Ishikawa (cell line): ENCODE data around the gene PRKCQ.

Experiments used
- CEBPB ChIP-seq: IDR thresholded peaks from 2 replicates; pipeline ENCODE4 v1.6.1; 2012
- CREB1 ChIP-seq: IDR thresholded peaks from 2 replicates; pipeline ENCODE4 v1.6.1; 2012; ENCODE audit warnings: low read depth
- EGR1 ChIP-seq: IDR thresholded peaks from 2 replicates; pipeline ENCODE4 v1.6.1; 2012
- EP300 ChIP-seq: IDR thresholded peaks from 2 replicates; pipeline ENCODE4 v1.6.1; 2012; ENCODE audit warnings: borderline replicate concordance
- FOXM1 ChIP-seq: IDR thresholded peaks from 2 replicates; pipeline ENCODE4 v1.6.1; 2012; ENCODE audit warnings: low read depth, borderline replicate concordance
- MAX ChIP-seq: IDR thresholded peaks from 2 replicates; pipeline ENCODE4 v1.6.1; 2012
- NFIC ChIP-seq: IDR thresholded peaks from 2 replicates; pipeline ENCODE4 v1.6.1; 2012
- RAD21 ChIP-seq: IDR thresholded peaks from 2 replicates; pipeline ENCODE4 v1.6.1; 2012; ENCODE audit warnings: low read depth
- TAF1 ChIP-seq: IDR thresholded peaks from 2 replicates; pipeline ENCODE4 v1.6.1; 2012; ENCODE audit warnings: low read depth, mild to moderate bottlenecking
- TCF12 ChIP-seq: IDR thresholded peaks from 2 replicates; pipeline ENCODE4 v1.6.1; 2012; ENCODE audit warnings: low read depth
- TEAD4 ChIP-seq: IDR thresholded peaks from 2 replicates; pipeline ENCODE4 v1.6.1; 2012
- YY1 ChIP-seq: IDR thresholded peaks from 2 replicates; pipeline ENCODE4 v1.6.1; 2012; ENCODE audit warnings: low read depth
- ZBTB7A ChIP-seq: IDR thresholded peaks from 2 replicates; pipeline ENCODE4 v1.6.1; 2012; ENCODE audit warnings: low read depth
- TF ChIP-seq, protein P1 (sequence below): IDR thresholded peaks from 2 replicates; pipeline ENCODE4 v1.6.1; 2012; ENCODE audit warnings: low read depth, mild to moderate bottlenecking
- TF ChIP-seq, protein P2 (sequence below): IDR thresholded peaks from 2 replicates; pipeline ENCODE4 v1.6.1; 2012

Gene PRKCQ

DNA sequence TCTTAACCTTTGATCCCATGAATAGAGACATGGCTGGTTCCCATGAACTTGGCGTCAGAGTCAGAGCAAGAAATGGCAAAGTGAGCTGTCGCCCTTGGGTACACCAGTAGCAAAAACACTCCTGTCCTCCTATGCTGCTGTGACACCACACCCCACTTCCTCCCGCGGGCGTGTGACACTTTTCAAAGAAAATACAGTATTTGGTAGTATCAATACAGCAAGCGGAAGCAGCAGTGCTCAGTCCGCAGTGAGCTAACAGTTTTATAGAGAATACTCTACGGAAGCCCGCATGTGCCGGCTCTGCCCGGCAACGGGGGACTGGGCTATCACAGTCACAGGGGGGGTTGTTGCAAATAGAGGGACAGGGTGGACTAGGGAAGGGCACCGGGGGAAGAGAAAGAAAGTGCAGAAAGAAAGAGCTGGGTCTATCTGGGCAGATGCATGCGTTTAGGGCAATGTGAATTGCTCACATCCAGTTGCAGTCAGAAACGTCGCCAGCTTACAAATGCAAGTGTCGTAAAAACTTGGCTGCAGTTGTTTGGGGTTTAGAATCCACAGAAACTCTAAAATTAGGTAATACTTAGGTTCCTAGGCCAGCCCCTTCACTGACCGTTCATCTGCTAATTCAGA is 49.8 kb downstream of the PRKCQ start:
- no peak for TF ChIP-seq MAX
- no peak for TF ChIP-seq FOXM1
- TF ChIP-seq ZBTB7A, result no peak
- no peak for TF ChIP-seq TAF1
- TF ChIP-seq EGR1, result no peak
- no peak for TF ChIP-seq NFIC
- TF ChIP-seq TCF12, result no peak
- no peak for TF ChIP-seq YY1
- no peak for TF ChIP-seq TEAD4
- TF ChIP-seq, protein P1, sequence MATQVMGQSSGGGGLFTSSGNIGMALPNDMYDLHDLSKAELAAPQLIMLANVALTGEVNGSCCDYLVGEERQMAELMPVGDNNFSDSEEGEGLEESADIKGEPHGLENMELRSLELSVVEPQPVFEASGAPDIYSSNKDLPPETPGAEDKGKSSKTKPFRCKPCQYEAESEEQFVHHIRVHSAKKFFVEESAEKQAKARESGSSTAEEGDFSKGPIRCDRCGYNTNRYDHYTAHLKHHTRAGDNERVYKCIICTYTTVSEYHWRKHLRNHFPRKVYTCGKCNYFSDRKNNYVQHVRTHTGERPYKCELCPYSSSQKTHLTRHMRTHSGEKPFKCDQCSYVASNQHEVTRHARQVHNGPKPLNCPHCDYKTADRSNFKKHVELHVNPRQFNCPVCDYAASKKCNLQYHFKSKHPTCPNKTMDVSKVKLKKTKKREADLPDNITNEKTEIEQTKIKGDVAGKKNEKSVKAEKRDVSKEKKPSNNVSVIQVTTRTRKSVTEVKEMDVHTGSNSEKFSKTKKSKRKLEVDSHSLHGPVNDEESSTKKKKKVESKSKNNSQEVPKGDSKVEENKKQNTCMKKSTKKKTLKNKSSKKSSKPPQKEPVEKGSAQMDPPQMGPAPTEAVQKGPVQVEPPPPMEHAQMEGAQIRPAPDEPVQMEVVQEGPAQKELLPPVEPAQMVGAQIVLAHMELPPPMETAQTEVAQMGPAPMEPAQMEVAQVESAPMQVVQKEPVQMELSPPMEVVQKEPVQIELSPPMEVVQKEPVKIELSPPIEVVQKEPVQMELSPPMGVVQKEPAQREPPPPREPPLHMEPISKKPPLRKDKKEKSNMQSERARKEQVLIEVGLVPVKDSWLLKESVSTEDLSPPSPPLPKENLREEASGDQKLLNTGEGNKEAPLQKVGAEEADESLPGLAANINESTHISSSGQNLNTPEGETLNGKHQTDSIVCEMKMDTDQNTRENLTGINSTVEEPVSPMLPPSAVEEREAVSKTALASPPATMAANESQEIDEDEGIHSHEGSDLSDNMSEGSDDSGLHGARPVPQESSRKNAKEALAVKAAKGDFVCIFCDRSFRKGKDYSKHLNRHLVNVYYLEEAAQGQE, result no peak
- TF ChIP-seq, protein P2, sequence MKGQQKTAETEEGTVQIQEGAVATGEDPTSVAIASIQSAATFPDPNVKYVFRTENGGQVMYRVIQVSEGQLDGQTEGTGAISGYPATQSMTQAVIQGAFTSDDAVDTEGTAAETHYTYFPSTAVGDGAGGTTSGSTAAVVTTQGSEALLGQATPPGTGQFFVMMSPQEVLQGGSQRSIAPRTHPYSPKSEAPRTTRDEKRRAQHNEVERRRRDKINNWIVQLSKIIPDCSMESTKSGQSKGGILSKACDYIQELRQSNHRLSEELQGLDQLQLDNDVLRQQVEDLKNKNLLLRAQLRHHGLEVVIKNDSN, result no peak
- TF ChIP-seq RAD21, result no peak
- no peak for TF ChIP-seq EP300
- no peak for TF ChIP-seq CEBPB
- no peak for TF ChIP-seq CREB1

GRCh38 chr10:6528198-6528950 is 51.7 kb downstream of the PRKCQ start:
- TF ChIP-seq EP300 (no peak), CEBPB (no peak), CREB1 (no peak)
- TF ChIP-seq, protein P1, result no peak

- TF ChIP-seq TCF12 (no peak), YY1 (no peak), TAF1 (no peak), RAD21 (no peak), CREB1 (no peak), ZBTB7A (no peak), FOXM1 (no peak), EGR1 (no peak), NFIC (no peak), MAX (no peak), TEAD4 (no peak), EP300 (no peak), CEBPB (no peak)
- TF ChIP-seq, protein P1, result no peak
- TF ChIP-seq, protein P2, result no peak
These were observed 54.4 kb downstream of the PRKCQ start for GRCh38 chr10:6525599-6526165.

DNA sequence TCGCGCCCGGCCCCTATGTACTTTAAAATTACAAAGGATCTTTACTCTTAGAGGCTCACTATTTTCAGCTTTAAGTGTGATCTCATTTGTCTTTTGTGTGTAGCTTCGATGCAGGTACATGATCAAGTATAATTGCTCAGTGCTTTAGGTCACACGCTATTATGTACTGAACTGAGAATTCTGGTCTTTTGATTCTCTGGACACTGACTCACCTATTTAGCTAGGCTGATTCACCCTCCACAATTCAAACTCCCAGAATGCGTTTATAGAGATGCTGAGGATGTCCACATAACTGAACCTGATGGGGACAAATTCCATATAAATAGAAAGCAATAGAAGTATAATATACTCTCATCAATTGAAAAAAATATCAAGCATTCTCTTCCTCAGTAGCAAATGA is 57.8 kb downstream of the PRKCQ start:
- TF ChIP-seq RAD21, result no peak
- no peak for TF ChIP-seq ZBTB7A
- no peak for TF ChIP-seq YY1
- no peak for TF ChIP-seq TAF1
- TF ChIP-seq CREB1, result no peak
- no peak for TF ChIP-seq NFIC
- TF ChIP-seq FOXM1, result no peak
- TF ChIP-seq EP300, result no peak
- no peak for TF ChIP-seq EGR1
- no peak for TF ChIP-seq TCF12
- no peak for TF ChIP-seq TEAD4
- TF ChIP-seq, protein P2, result no peak
- no peak for TF ChIP-seq CEBPB
- TF ChIP-seq, protein P1, result no peak
- TF ChIP-seq MAX, result no peak
